EH (cell line): ENCODE data around the gene PGAP2.
"Not testable (repeated sequence)": the region's sequence is repeated elsewhere in the genome, so short reads cannot be mapped to it uniquely, and the experiment has no call there.

Experiments
- DNase-seq: peaks from one replicate; pipeline ENCODE4 v3.0.0-alpha.2; 2015; ENCODE audit warnings: low read depth

Gene PGAP2

GRCh38 chr11:3803726-3804495 is 4.4 kb upstream of the PGAP2 start:
- peak; percentile 94 for DNase-seq

GRCh38 chr11:3808861-3809623 is 682 bp downstream of the PGAP2 start:
- DNase-seq: peak; percentile 57

- no peak for DNase-seq
Measured at GRCh38 chr11:3809624-3809928, 1.2 kb downstream of the PGAP2 start.

GRCh38 chr11:3810446-3810845 is 2.1 kb downstream of the PGAP2 start:
- no peak for DNase-seq

- peak; percentile 41 for DNase-seq
Measured at GRCh38 chr11:3810951-3811350, 2.6 kb downstream of the PGAP2 start.

- DNase-seq: not testable (repeated sequence)
Measured at GRCh38 chr11:3814832-3815231, 6.5 kb downstream of the PGAP2 start.

- no peak for DNase-seq
Measured at GRCh38 chr11:3815845-3816244, 7.5 kb downstream of the PGAP2 start.

- DNase-seq: no peak
Measured at GRCh38 chr11:3816673-3817072, 8.3 kb downstream of the PGAP2 start.

GRCh38 chr11:3817181-3817800 is 8.9 kb downstream of the PGAP2 start:
- no peak for DNase-seq

GRCh38 chr11:3820971-3821370 is 12.6 kb downstream of the PGAP2 start:
- DNase-seq: no peak

- DNase-seq: no peak
Measured at GRCh38 chr11:3822312-3822711, 14.0 kb downstream of the PGAP2 start.

GRCh38 chr11:3823303-3823702 is 14.9 kb downstream of the PGAP2 start:
- peak; percentile 87 for DNase-seq

- no peak for DNase-seq
Measured at GRCh38 chr11:3823762-3824506, 15.6 kb downstream of the PGAP2 start.

GRCh38 chr11:3824714-3825472 is 16.5 kb downstream of the PGAP2 start:
- DNase-seq: peak; percentile 41

- DNase-seq: no peak
Measured at GRCh38 chr11:3825473-3826154, 17.3 kb downstream of the PGAP2 start.

- DNase-seq: no peak
Measured at GRCh38 chr11:3826721-3827120, 18.4 kb downstream of the PGAP2 start.

GRCh38 chr11:3827434-3828186 is 19.2 kb downstream of the PGAP2 start:
- no peak for DNase-seq

GRCh38 chr11:3830088-3830487 is 21.7 kb downstream of the PGAP2 start:
- no peak for DNase-seq

- DNase-seq: no peak
Measured at GRCh38 chr11:3830730-3831129, 22.4 kb downstream of the PGAP2 start.
